ENCODE data around the gene COL8A2.

Gene COL8A2

GRCh38 chr1:36101546-36101945 is 23.5 kb downstream of the COL8A2 start:
- H3K4me3 ChIP-seq (ENCODE audit: low read length), result no peak overlapping the region
- no peak for TF ChIP-seq CTCF (conservative IDR thresholded peaks at IDR 0.05; ENCODE audit: low read depth, low read length)
- no peak for DNase-seq (ENCODE audit: low read depth)

DNA sequence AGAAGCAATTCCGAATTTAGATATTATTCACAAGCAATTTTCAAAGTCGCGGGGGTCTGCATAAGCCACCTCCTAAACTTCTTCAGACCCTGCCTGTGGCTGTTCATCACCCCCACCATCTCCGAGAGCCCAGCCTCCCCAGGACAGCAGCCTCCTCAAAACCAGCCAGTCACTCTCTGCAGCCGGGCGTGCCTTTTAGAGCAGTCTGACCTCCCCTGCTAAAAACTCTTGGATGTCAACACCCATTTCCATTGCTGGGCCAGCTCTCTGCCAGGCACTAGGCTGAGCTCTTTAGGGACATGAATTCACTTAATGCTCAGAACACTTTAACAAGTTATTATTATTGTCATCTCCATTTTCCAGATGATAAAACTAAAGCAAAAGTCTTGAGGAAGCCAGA is 24.6 kb downstream of the COL8A2 start:
- no peak for TF ChIP-seq CTCF (conservative IDR thresholded peaks at IDR 0.05; ENCODE audit: low read depth, low read length)
- no peak overlapping the region for H3K4me3 ChIP-seq (ENCODE audit: low read length)
- DNase-seq (ENCODE audit: low read depth), result no peak

GRCh38 chr1:36099681-36100341 is 25.2 kb downstream of the COL8A2 start:
- no peak overlapping the region for H3K4me3 ChIP-seq (ENCODE audit: low read length)
- TF ChIP-seq CTCF (conservative IDR thresholded peaks at IDR 0.05; ENCODE audit: low read depth, low read length), result peak; percentile 87
- no peak for DNase-seq (ENCODE audit: low read depth)

GRCh38 chr1:36098650-36099365 is 26.2 kb downstream of the COL8A2 start:
- no peak overlapping the region for H3K4me3 ChIP-seq (ENCODE audit: low read length)
- no peak for TF ChIP-seq CTCF (conservative IDR thresholded peaks at IDR 0.05; ENCODE audit: low read depth, low read length)
- DNase-seq (ENCODE audit: low read depth), result no peak

DNA sequence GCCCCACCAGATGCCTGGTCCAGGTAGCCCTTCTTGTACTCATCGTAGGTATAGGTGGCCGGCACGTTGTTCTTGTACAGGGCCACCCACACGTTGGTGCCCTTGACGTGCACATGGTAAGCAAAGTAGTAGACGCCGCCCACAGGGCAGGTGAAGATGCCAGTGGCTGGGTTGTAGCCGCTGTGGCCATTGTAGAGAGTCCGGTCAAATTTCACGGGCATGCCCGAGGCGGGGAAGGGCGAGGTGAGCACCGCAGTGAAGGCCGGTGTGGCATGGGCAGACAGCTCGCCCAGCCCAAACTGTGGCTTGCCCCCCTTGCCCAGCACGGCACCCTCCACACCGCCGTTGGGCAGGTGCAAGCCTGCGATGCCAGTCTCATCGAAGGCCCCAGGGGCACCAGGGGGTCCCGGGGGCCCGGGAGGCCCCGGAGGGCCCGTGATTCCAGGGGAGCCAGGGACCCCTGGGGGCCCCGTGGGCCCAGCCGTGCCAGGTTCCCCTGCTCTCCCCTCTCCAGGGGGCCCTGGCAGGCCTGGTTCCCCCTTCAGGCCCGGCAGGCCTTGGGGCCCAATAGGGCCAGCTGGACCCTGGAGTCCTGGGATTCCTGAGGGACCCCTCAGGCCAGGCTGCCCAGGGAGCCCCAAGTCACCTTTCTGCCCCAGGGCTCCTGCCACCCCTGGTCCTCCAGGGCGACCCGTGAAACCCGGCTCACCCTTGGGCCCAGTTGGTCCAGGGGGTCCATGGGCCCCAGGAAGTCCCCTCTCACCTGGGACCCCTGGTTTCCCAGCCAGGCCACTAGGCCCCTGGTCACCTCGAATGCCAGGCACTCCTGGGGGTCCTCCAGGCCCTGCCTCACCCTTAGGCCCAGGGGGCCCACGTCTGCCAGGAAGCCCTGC is 27.1 kb downstream of the COL8A2 start:
- no peak overlapping the region for H3K4me3 ChIP-seq (ENCODE audit: low read length)
- no peak for DNase-seq (ENCODE audit: low read depth)
- no peak for TF ChIP-seq CTCF (conservative IDR thresholded peaks at IDR 0.05; ENCODE audit: low read depth, low read length)

GRCh38 chr1:36096500-36097432 is 28.3 kb downstream of the COL8A2 start:
- no peak overlapping the region for H3K4me3 ChIP-seq (ENCODE audit: low read length)
- TF ChIP-seq CTCF (conservative IDR thresholded peaks at IDR 0.05; ENCODE audit: low read depth, low read length), result peak; percentile 54
- no peak for DNase-seq (ENCODE audit: low read depth)

All from retinal pigment epithelial cell (primary cell).